Measurements from ENCODE around the gene LRRC46.

- TF ChIP-seq, protein P1, sequence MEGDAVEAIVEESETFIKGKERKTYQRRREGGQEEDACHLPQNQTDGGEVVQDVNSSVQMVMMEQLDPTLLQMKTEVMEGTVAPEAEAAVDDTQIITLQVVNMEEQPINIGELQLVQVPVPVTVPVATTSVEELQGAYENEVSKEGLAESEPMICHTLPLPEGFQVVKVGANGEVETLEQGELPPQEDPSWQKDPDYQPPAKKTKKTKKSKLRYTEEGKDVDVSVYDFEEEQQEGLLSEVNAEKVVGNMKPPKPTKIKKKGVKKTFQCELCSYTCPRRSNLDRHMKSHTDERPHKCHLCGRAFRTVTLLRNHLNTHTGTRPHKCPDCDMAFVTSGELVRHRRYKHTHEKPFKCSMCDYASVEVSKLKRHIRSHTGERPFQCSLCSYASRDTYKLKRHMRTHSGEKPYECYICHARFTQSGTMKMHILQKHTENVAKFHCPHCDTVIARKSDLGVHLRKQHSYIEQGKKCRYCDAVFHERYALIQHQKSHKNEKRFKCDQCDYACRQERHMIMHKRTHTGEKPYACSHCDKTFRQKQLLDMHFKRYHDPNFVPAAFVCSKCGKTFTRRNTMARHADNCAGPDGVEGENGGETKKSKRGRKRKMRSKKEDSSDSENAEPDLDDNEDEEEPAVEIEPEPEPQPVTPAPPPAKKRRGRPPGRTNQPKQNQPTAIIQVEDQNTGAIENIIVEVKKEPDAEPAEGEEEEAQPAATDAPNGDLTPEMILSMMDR (IDR thresholded peaks at IDR 0.05 in 8 of 11, conservative IDR thresholded peaks at IDR 0.05 in 3 of 11): no peak
- no peak for TF ChIP-seq POLR2A (IDR thresholded peaks at IDR 0.05)
- peak in 2 of 3 donors; percentile 59 to 61 for TF ChIP-seq POLR2AphosphoS5 (IDR thresholded peaks at IDR 0.05)
Measured at GRCh38 chr17:47837401-47838039, 6.0 kb downstream of the LRRC46 start.

Measured in spleen (tissue), 7 donors.